ENCODE measurements around the gene TRIM22.
A peak's percentile ranks its signal among the peaks of the same experiment; 100 is the strongest.
"Not testable (repeated sequence)": the region's sequence is repeated elsewhere in the genome, so short reads cannot be mapped to it uniquely, and the experiment has no call there.

The TRIM22 gene

GRCh38 chr11:5689551-5689983 lies at the start of gene TRIM22:
Gene TRIM22 (plus strand): TSS chr11:5689790. CDS start chr11:5696233, 6,443 bp downstream.
- DNase-seq (ENCODE audit: low read depth), result peak; percentile 54
- H3K4me3 ChIP-seq (ENCODE audit: low read depth, low read length), result peak within 1 kb of the TSS; percentile 45

DNA sequence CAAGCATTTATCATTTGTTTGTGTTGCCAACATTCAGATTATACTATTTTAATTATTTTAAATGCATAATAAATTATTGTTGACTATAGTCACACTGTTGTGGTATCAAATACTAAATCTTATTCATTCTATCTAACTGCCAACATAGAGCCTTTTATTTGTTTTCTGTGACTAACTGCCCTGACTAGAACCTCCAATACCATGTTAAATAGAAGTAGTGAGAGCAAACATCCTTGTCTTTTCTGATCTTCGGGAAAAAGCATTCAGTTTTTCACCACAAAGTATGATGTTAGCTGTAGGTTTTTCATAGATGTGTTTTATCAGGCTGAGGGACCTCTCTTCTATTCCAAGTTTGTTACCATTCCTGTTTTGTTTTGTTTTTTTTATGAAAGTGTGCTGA lies 49.6 kb upstream of the TRIM22 start:
- no peak for DNase-seq (ENCODE audit: low read depth)
- no peak overlapping the region for H3K4me3 ChIP-seq (ENCODE audit: low read depth, low read length)

- no peak for DNase-seq (ENCODE audit: low read depth)
- no peak overlapping the region for H3K4me3 ChIP-seq (ENCODE audit: low read depth, low read length)
These were observed 46.0 kb upstream of the TRIM22 start for GRCh38 chr11:5643585-5643984.

DNA sequence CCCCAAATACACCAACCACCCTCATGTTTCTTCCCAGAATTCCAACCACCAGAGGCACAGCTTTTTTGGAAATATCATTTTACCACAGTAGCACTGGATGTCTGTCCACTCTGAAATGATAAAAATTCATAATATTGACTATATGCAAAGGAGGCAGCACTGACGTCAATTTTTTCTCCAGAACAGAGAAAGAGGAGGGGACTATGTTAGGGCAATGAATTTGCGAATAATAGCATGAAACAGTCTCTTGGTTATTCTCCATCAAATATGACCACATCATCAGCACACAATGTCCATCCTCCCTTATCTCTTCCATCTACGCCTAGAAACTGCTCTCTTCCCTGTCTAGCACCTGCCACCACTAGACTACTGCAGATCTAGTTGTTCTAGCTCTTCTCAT lies 43.5 kb upstream of the TRIM22 start:
- no peak for DNase-seq (ENCODE audit: low read depth)
- H3K4me3 ChIP-seq (ENCODE audit: low read depth, low read length), result no peak overlapping the region

DNA sequence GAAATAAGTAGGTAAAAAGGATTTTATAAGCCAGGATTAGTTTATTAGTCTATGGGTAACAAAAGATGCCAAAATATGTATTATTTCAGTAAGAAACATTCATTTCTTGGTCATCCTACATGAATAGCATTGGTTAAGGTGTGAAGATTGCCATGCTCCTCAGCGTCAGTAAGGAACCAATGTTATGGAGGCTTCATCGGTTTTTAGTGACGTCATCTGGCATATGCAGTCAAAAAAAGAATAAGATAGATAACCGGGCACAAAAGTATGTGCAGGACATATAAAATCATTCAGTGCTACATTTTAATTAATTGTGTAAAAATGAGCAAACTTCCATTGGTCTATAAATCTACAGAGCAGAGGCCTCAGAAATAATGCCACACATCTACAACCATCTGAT lies 34.1 kb upstream of the TRIM22 start:
- no peak overlapping the region for H3K4me3 ChIP-seq (ENCODE audit: low read depth, low read length)
- DNase-seq (ENCODE audit: low read depth), result no peak

DNA sequence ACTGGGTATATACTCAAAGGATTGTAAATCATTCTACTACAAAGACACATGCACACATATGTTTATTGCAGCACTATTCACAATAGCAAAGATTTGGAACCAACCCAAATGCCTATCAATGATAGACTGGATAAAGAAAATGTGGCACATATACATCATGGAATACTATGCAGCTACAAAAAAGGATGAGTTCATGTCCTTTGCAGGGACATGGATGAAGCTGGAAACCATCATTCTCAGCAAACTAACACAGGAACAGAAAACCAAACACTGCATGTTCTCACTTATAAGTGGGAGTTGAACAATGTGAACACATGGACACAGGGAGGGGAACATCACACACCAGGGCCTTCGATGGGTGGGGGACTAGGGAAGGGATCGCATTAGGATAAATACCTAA lies 32.6 kb upstream of the TRIM22 start:
- not testable (repeated sequence) for H3K4me3 ChIP-seq (ENCODE audit: low read depth, low read length); DNase-seq (ENCODE audit: low read depth)

GRCh38 chr11:5658318-5658717 lies 31.3 kb upstream of the TRIM22 start:
- no peak overlapping the region for H3K4me3 ChIP-seq (ENCODE audit: low read depth, low read length)

GRCh38 chr11:5663511-5663910 lies 26.1 kb upstream of the TRIM22 start:
- no peak overlapping the region for H3K4me3 ChIP-seq (ENCODE audit: low read depth, low read length)
- DNase-seq (ENCODE audit: low read depth), result no peak

More at GRCh38 chr11:5658318-5658717, 31.3 kb upstream of the TRIM22 start:
- DNase-seq (ENCODE audit: low read depth), result no peak

GRCh38 chr11:5665051-5665570 lies 24.5 kb upstream of the TRIM22 start:
- H3K4me3 ChIP-seq (ENCODE audit: low read depth, low read length), result no peak overlapping the region
- DNase-seq (ENCODE audit: low read depth), result no peak

DNA sequence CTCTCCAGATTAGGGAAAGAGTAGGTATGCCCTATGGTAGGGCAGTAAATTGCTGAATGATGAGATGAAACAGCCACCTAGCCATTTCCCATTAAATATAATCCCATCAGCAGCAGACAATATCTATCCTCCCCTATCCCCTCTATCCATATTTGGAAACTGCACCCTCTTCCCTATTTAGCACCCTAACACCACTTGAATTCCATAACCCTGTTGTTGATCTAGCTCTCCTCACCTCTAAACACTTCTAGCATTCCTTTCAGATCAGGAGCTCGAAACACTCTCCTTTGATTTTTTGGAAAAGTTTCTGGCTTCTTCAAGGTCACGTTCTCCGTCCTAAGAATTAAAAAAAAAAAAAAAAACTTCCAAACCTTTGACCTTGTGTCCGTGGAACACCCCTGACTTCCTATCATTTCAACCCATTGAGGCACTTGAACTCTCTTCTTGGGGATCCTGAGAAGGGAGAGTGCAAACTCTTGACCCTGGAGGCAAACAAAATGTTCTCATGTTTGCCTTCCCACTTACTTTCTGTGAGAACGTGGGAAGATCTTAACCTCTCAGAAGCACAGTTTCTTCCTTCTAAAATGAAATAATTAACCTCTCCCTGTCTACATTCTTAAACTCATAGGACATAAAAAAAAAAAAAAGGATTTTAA lies 23.7 kb upstream of the TRIM22 start:
- H3K4me3 ChIP-seq (ENCODE audit: low read depth, low read length), result no peak overlapping the region
- DNase-seq (ENCODE audit: low read depth), result no peak

- no peak overlapping the region for H3K4me3 ChIP-seq (ENCODE audit: low read depth, low read length)
- DNase-seq (ENCODE audit: low read depth), result no peak
These were observed 23.2 kb upstream of the TRIM22 start for GRCh38 chr11:5666402-5666793.

DNA sequence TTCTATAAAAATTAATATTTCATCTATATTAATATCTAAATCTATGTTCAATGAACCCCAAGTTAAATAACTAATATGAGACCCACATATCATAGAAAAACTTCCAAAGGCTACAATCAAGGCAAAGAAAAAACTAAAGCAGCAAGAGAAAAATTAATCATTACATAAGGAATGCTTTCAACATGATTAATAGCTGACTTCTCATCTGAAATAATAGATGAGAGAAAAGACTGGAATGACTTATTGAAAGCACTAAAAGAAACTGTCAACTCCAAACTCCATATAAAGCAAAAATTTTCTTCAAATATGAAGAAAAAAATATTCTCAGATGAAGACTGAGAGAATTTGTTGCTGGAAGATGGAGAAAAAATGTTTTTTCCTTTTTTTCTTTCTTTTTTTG lies 17.8 kb upstream of the TRIM22 start:
- DNase-seq (ENCODE audit: low read depth), result no peak
- H3K4me3 ChIP-seq (ENCODE audit: low read depth, low read length), result no peak overlapping the region

GRCh38 chr11:5674391-5674790 lies 15.2 kb upstream of the TRIM22 start:
- DNase-seq (ENCODE audit: low read depth), result no peak
- no peak overlapping the region for H3K4me3 ChIP-seq (ENCODE audit: low read depth, low read length)

DNA sequence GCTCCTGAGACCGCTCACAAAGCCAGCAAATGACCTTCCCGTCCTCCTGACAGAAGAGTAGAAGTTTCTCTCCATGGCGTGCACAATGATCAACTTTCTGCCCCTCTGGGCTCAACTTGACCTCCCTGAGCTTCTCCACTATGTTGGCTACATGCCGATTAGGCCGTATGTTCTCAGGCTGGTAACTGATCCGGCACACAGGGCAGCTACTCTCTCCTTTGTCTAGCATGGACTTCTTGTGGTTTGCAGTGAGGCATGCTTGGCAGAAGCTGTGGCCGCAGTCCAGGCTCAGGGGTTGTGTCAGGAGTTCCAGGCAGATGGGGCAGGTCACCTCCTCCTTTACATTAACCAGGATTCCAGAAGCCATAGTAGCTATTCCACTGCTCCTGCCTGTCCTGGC lies 9.8 kb upstream of the TRIM22 start:
- no peak for DNase-seq (ENCODE audit: low read depth)
- no peak overlapping the region for H3K4me3 ChIP-seq (ENCODE audit: low read depth, low read length)

GRCh38 chr11:5682890-5683441 lies 6.6 kb upstream of the TRIM22 start:
- not testable (repeated sequence) for H3K4me3 ChIP-seq (ENCODE audit: low read depth, low read length); DNase-seq (ENCODE audit: low read depth)

GRCh38 chr11:5683620-5684019 lies 6.0 kb upstream of the TRIM22 start:
- peak overlapping the region; percentile 57 for H3K4me3 ChIP-seq (ENCODE audit: low read depth, low read length)
- DNase-seq (ENCODE audit: low read depth), result not testable (repeated sequence)

DNA sequence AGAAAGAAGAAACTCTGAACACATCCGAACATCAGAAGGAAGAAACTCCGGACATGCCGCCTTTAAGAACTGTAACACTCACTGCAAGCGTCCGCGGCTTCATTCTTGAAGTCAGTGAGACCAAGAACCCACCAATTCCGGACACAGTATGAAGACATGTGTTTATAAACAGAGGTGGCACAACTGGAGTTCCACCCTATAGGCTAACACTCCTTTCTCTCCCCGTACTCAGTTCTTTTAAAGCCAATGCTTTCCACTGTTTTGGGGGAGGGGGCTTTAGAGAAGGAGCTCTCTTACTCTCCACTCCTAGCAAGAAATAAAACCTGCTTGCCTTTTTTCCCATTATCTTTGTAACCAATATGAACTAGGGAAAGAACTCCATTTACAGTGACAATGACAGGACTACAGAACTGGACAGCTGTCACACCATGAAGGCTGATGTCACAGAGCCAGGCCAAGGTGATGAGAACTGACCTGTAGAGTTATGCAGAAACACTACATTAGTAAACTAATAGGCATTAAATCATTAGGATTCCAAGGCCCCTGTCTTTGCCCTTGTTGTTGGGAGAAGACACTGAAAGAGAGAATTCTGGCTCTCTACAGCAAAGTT lies 5.4 kb upstream of the TRIM22 start:
- DNase-seq (ENCODE audit: low read depth), result no peak
- H3K4me3 ChIP-seq (ENCODE audit: low read depth, low read length), result peak overlapping the region; percentile 57

DNA sequence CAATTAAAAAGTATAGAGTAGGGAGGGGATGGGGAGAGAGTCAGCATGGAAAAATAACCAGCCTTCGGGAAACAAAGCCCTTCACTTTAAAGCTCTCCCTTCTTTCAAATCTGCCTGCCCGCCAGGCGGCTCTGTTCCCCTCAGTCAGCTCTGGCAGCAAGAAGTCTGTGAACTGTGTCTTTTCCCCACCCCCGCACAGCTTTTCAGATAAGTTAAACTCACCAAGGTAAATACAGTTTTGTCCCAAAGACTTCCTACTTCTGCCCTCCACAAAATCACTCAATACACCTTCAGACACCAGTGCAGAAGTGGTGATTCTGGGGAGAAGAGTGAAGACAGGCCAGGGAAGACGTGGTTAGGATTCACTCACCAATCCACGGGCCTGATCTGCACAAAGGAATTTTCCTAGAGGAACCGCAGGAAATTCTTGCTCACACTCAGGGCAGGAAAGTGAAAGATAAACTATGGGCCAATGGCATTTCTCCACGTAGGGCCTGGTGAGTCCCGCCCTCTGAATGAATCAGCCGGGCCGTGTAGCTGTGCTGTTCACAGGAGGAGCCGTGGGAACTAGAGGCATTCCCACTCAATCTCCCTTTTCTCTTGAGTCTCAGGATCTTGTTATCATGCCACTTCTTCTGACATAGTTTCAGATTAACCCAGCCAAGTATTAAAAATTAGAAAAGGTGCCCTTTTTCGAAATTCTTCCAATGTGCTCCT lies 4.8 kb upstream of the TRIM22 start, which contains the start of gene TRIM5:
TSS of gene TRIM5 (minus strand) at position 429 of the 717 bp plus-strand sequence. CDS start 4,897 bp downstream, outside the sequence.
- H3K4me3 ChIP-seq (ENCODE audit: low read depth, low read length), result peak within 1 kb of the TSS; percentile 57
- peak; percentile 91 for DNase-seq (ENCODE audit: low read depth)

GRCh38 chr11:5686426-5686825 lies 3.2 kb upstream of the TRIM22 start:
- no peak for DNase-seq (ENCODE audit: low read depth)
- no peak overlapping the region for H3K4me3 ChIP-seq (ENCODE audit: low read depth, low read length)

- no peak for DNase-seq (ENCODE audit: low read depth)
These were observed 1.1 kb upstream of the TRIM22 start for GRCh38 chr11:5688482-5688881.

More at GRCh38 chr11:5688482-5688881, 1.1 kb upstream of the TRIM22 start:
- no peak overlapping the region for H3K4me3 ChIP-seq (ENCODE audit: low read depth, low read length)

All from skeletal muscle cell (primary cell).